Measurements from ENCODE around the gene ORC6. TPM values are rescaled to one million over a fixed set of nuclear protein-coding genes. Genes with fewer than 3 reads are reported as not detected.

Gene ORC6
- total RNA-seq, 1 donor from 2014 or later, result 0.65 TPM

GRCh38 chr16:46730801-46731690 lies 41.6 kb downstream of the ORC6 start:
- ATAC-seq (no peak), DNase-seq (ENCODE audit: low spot score) (peak; percentile 21)

GRCh38 chr16:46731691-46732555 lies 42.5 kb downstream of the ORC6 start:
- peak; percentile 21 for DNase-seq (ENCODE audit: low spot score)
- no peak for ATAC-seq

GRCh38 chr16:46732561-46732960 lies 43.1 kb downstream of the ORC6 start:
- DNase-seq (ENCODE audit: low spot score), result no peak
- ATAC-seq, result no peak

GRCh38 chr16:46733319-46733830 lies 43.9 kb downstream of the ORC6 start:
- DNase-seq (ENCODE audit: low spot score) (no peak), ATAC-seq (no peak)

DNA sequence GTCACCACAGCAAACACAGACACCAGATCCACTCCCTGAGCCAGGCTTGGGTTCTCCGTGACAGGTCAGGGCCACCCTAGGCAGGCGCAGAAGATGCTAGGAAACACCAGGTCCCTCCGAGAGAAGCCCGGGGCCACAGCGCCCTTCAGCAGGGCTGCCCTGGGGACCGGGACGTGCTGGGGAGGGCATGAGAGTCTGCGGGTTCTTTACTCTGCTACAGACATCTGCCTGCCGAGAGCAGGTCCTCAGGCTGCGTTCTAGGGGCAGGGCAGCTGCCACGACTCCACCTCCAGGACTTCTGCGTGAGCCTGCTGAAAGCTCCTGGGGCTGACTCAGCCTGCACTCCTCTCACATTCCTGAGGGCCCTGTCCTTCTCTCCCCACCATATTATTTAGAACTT lies 47.2 kb downstream of the ORC6 start:
- ATAC-seq, result no peak
- no peak for DNase-seq (ENCODE audit: low spot score)

GRCh38 chr16:46737621-46738214 lies 48.3 kb downstream of the ORC6 start:
- ATAC-seq (no peak), DNase-seq (ENCODE audit: low spot score) (no peak)

DNA sequence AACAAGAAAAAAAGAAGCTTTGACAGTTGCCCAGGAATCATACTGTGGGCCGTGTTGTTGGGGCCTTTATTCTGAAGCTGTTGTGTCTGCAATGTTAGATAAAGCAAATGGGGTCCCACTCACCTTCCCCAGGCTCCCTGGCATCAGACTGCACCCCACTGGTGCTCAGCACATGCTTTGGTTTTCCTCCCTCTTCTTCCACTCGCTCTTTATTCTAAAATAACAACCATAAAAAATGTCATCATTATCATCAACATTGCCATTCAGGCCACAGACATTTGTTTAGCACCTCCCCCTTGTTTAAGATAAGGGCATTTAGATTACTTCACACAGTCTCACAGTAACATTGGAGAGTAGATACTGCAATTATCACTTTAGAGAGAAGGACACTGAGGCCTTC lies 50.5 kb downstream of the ORC6 start:
- ATAC-seq, result no peak

GRCh38 chr16:46743232-46743719 lies 53.8 kb downstream of the ORC6 start:
- DNase-seq (ENCODE audit: low spot score), result no peak
- peak; percentile 33 for ATAC-seq

More for the DNA sequence above, 50.5 kb downstream of the ORC6 start:
- no peak for DNase-seq (ENCODE audit: low spot score)

GRCh38 chr16:46745617-46746016 lies 56.2 kb downstream of the ORC6 start:
- ATAC-seq (no peak), DNase-seq (ENCODE audit: low spot score) (no peak)

- ATAC-seq, result no peak
- DNase-seq (ENCODE audit: low spot score), result no peak
Measured at GRCh38 chr16:46746821-46747776, 57.6 kb downstream of the ORC6 start.

Other genes with a start within 250 kb of the ORC6 start
- gene SHCBP1, start 68.3 kb upstream of the ORC6 start, total RNA-seq, result not detected
- gene VPS35, start 481 bp upstream of the ORC6 start, total RNA-seq, result 25.4 TPM
- 0.08 TPM for gene MYLK3, start 58.7 kb downstream of the ORC6 start, total RNA-seq
- gene C16orf87, start 141.5 kb downstream of the ORC6 start, total RNA-seq, result 5.2 TPM
- gene GPT2, start 194.7 kb downstream of the ORC6 start, total RNA-seq, result 84.6 TPM

All from left lobe of liver (tissue), 2 donors.